GM21423 (cell line): ENCODE measurements around the gene CHST12.

Source experiments
- ATAC-seq: cut with Tn5 transposase; IDR thresholded peaks from one replicate; pipeline ENCODE4 v1.9.1; 2021; ENCODE audit warnings: mild to moderate bottlenecking, moderate library complexity; ENCODE audit not compliant: unreplicated experiment

Gene CHST12

DNA sequence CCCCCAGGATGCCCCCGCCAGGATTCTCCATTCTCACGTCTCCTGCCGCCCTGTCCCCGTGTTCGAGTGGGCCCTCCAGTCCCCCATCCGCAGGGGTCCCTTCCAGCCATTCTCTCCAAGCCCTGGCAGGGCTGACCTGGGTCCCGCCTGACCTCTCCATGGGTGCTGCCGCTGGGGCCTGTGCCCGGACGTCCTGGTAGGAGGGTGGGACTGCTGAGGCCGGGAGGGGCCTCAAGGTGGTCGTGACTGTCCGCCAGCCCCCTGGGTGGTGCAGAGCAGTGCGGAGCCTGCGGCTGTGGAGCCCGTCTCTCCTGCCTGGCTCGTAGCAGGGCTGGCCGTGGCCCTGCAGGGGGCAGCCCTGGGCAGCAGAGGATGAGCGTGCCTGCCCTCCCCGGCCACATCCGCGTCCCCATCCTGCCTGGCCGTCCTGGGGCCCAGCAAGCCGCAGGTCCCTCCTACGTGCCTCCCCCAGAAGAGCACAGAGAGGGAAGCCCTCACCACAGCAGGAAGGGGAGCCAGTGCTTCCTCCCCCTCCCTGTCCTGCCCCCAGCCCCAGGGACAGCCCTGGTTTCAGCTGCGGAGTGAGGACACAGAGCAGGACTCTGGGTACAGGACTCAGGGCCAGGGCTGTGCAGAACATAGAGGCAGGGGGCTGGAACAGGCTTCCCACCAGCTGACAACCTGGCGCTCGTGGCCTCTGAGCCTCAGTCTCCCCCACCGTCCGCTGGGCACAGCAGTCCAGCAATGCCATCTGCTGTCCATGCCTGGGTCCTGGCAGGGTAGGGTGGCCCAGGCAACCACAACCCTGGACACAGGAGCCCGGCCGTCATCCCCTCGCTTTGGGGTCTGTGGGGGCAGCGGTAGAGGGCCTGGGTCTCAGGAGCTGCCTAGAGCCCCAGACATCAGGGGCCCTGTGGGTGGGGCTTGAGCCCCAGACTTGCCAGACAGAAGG lies 74.3 kb downstream of the CHST12 start:
- ATAC-seq: peak; percentile 77

DNA sequence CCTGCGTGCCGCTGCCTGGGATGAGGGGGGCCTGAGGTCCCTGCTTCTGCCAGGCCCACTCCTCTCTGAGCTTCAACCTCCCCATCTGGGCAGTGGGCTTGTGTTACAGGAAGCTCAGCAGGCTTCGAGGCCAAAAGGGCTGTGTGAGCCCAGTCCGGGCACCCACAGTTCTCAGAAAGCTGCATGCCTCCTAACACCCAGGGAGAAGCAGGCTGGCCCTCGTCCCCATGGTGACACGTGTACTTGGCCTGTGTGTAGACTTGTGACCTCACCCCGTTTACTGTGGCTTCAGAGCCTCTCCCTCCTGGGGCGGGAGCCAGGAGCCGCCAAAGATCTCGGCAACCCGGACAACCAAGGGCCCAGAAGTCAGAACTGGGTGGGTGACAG lies 75.0 kb downstream of the CHST12 start:
- no peak for ATAC-seq

DNA sequence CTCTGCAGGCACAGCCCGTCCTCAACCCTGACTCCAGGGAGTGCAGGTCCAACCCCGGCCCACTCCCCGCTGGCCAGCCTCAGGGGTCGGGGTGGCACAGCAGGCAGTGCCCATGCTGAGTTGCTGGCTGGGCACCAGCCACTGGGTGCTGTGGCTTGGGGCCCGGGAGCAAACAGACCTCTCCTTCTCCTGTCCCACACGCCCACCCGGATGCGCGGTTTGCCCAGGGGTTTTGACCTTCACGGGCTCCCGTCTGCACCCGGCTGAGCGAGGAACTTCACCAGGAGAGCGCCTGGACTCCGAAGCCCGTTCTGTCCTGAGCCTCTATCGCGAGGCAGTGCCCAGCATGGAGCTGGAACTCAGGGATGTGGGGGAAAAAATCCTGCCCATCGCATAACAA lies 75.4 kb downstream of the CHST12 start:
- ATAC-seq: no peak

- no peak for ATAC-seq
These were observed 76.1 kb downstream of the CHST12 start for GRCh38 chr7:2479276-2480069.

- no peak for ATAC-seq
These were observed 76.6 kb downstream of the CHST12 start for GRCh38 chr7:2480070-2480408.

GRCh38 chr7:2481195-2481594 lies 77.8 kb downstream of the CHST12 start:
- ATAC-seq: no peak

- no peak for ATAC-seq
These were observed 79.5 kb downstream of the CHST12 start for GRCh38 chr7:2482725-2483451.

- no peak for ATAC-seq
These were observed 80.1 kb downstream of the CHST12 start for GRCh38 chr7:2483494-2483893.

DNA sequence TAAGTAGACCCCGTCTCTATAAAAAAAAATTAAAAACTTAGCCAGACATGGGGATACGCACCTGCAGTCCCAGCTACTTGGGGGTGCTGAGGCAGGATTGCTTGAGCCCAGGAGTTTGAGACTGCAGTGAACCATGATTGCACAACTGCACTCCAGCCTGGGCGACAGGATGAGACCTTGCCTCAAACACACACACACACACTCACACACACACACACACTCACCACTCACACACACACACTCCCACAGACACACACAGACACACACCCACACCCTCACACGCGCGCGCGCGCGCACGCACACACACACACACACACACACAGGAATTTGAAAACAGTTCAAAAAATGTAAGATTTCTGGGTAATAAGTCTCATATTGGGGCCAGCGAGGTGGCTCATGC lies 81.5 kb downstream of the CHST12 start:
- ATAC-seq: no peak

DNA sequence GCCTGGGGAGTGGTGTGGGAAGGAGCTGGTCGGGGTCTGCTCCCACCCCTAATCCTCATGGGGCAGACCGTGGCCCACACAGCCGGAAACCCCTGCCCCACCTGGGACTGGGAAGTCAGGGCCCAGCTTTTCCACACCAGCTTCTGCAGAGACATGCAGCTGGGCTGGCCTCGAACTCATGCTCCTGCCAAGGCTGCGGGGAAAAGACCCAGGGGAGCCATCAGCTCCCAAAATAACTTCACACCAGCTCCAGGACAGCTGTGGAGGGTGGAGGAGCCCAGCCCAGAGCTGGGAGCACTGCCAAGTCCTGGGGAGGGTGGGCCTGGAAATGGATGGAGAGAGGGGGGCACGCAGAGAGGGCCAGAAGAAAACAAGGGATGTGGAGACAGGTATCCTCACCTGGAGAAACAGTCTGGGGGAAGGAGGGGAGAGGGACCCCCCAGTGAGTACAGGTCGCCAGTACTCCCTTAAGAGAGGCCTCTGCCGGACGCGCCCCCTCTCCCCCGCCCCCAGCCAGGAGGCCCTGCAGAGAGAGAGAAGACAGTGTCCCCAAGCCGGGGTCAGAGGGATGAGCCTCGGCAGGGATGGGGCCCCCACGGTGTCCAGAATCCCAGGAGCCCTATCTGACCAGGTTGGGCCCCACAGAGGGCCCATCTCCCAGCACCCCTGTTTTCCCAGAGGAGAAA lies 84.3 kb downstream of the CHST12 start:
- no peak for ATAC-seq

GRCh38 chr7:2488272-2488645 lies 84.8 kb downstream of the CHST12 start:
- no peak for ATAC-seq

DNA sequence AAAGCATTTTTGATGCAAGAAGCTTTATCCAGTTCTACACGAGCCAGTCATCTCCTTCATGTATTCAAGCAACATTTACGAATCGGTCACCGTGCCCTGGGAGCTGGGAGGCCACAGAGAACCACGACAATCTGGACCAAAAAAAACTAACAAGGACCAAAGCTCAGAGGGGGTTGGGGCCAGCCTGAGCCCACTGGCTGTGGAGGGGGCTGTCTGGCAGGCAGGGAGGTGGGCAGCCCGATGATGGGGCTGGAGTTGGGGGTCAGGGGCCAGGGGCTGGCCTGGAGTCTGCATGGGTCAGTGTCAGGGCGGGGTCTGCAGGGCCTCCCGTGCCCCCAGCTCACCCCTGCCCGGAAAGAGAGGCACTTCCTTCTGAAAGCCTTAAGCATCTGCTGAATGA lies 85.3 kb downstream of the CHST12 start:
- no peak for ATAC-seq

GRCh38 chr7:2490181-2490651 lies 86.8 kb downstream of the CHST12 start:
- no peak for ATAC-seq

DNA sequence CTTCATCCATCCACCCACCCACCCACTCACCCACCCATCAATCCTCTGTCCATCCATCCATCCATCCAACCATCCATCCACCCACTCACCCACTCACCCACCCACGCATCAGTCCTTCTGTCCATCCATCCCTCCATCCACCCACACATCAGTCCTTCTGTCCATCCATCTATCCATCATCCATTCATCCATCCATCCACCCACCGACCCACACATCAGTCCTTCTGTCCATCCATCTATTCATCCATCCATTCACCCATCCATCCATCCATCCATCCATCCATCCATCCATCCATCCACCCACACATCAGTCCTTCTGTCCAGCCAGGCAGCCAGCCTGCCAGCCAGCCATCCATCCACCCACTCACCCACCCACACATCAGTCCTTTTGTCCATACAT lies 88.6 kb downstream of the CHST12 start:
- no peak for ATAC-seq

DNA sequence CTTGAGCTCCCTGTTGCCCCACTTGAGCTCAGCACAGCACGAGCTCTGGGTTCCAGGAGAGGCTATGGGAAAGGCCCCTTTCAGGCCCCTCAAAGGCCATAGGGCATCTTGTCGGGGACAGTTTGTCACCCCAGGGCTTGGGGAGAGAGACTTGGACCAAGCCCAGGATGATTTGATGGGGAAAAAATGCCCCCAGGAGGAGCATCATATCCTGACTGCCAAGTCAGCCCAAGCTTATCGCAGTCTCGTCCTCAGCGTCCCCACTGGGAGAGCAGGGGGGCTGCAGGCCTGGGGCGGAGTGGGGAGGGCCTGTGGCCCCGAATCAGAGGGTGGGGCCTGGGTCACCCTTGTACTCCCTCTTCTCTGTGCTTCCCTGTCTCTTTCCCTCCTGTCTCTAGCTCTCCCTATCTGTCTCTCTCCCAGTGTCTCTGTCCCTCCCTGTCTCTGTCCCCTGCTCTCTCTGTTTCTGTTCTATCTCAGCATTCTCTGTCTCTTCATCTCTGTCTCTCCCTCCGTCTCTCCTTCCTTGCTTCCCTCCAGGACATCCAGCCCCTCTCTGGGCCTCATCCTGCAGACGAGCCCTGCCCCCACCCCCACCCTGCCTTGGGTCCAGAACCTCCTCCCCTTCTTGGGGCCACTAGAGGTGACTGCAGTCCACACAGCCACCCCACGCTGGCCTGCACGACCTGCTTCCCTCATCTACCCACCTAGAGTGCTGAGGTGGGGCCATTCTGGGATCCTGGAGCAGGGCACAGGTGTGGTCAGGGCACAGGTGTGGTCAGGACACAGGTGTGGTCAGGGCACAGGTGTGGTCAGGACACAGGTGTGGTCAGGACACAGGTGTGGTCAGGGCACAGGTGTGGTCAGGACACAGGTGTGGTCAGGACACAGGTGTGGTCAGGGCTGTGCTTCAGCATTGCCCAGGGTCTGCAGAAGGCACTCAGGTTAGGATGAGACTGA lies 90.1 kb downstream of the CHST12 start:
- no peak for ATAC-seq

DNA sequence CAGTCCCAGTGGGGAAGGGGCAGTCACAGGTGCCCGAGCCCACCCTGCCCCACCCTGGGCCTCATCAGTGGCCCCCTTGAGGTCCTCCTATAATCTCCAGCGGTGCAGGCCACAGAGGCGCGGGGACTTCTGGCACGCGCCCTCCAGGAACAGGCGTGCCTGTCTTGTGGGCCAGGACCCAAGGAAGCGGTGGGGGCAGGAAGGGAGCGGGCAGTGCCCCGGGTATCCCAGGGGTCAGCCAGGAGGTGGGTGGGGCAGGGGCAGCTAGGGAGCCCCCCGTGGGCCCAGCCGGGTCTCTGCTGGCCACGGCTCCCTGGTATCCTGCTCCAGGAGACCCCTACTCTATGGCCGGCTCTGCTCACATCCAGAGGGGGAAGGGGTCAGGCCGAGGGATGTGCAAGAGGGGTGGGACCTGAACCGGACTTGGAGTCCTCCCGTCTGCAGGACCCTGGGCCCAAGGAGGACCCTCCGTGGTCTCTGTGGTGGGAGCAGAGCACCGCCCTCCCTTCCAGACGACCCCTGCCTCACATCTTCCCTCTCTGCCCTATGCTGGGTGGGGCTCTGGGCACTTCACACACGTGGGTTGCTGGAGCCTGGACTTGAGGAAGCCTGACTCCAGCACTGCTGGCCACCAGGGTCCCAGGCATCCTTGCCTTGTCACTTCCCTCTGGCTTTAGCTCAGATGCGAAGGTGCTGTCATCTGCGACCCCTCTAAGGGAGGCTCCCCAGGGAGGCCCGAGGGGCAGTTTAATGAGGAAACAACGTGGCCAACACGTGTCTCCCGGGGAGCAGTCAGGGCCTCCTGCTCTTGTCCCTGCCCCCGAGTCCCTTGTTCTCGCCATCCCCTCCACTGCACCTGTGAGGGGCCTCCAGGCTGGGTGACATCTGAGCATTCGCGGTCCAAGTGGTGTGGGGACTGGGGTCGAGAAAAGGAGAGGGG lies 91.0 kb downstream of the CHST12 start:
- no peak for ATAC-seq

DNA sequence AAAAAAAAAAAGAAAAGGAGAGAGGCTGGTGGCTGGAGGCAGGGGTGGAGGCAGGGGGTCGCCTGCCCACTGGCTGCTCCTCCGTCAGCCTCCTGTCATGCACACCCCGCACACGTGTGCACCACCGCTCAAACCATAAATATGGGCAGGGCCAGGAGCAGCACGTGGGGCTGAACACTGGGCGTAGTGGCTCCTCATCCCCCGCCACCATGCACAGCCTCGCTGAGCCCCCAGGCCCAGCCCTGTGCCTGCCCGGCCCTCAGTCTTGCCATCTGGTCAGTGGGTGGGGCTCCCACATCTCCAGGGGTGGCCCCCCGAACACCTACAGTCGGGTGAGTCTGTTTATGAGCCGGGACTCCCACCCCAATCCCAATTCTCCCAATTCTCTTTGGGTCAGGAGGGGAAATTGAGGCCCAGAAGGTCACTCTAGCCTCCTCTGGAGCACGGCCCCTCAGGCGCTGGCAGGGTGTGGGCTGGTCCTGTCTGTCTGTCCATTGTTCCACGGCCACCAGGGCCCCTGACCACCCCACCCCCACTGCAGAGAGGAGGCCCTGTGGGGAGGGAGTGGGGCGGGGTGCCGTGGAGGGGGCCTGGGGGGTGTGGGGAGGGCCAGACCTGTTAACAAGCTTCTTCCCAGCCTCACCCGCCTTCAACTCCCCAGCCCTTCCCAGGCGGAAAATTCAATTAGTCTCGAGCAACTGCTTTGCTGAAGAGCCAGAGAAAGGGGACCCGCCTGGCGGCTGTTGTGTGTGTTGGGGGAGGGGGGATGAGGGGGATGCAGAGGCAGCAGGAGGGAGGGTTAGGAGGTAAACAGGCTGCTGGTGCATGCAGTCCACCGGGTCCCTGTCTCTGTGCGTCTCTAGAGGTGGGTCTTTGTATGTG lies 92.2 kb downstream of the CHST12 start:
- ATAC-seq: no peak

DNA sequence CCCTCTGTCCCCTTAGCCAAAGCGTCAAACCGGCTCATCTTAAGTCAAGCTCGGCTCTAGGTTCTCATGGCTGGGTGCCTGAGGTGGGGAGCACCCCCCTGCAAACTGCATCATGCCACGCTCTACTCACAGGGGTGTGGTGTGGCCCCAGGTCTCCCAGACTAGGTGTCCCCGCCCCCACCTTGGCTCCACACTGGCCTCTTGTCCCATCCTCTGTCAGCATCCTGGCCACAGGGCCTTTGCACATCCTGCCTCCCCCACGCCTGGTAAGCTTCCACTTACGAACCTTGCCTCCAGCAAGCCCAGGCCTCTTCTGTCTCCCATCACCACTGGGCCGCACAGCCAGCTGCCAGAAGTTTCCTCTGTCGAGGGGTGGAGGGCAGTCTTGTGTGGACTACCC lies 93.0 kb downstream of the CHST12 start:
- no peak for ATAC-seq
